Measurements from ENCODE around the gene FASTKD1.

DNA sequence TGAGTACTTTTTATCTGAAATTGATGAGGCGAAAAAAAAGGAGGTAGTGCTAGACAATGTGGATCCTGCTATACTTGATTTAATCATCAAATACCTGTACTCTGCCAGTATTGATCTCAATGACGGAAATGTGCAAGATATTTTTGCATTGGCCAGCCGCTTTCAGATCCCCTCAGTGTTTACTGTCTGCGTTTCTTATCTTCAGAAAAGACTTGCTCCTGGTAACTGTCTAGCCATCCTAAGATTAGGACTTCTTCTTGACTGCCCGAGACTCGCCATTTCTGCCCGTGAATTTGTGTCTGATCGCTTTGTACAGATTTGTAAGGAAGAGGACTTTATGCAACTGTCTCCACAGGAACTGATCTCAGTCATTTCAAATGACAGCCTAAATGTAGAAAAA lies 63.7 kb downstream of the FASTKD1 start:
- no peak for TF ChIP-seq YY1 (IDR thresholded peaks at IDR 0.05; ENCODE audit: insufficient read depth, insufficient read length)
- TF ChIP-seq ZNF274 (IDR thresholded peaks at IDR 0.05; ENCODE audit: low read depth, low read length): no peak
